OCI-LY7 (cell line): ENCODE results near the gene C3orf20.

Experiments used
- CTCF ChIP-seq: fragments of 200-600 bp; sonication (generic); conservative IDR thresholded peaks from 2 replicates; pipeline ENCODE4 v1.5.1; 2014; ENCODE audit warnings: mild to moderate bottlenecking, antibody characterized with exemption, low read length, moderate library complexity, mixed read lengths
- EZH2phosphoT487 ChIP-seq: fragments of 200-600 bp; sonication (generic); IDR thresholded peaks from 2 replicates; pipeline ENCODE4 v1.6.1; 2018; ENCODE audit warnings: low read depth, borderline replicate concordance, mild to moderate bottlenecking, mixed run types, antibody characterized with exemption, low read length, moderate library complexity, mixed read lengths

- TF ChIP-seq CTCF: no peak
- no peak for TF ChIP-seq EZH2phosphoT487
Measured at GRCh38 chr3:14636496-14637087, 38.3 kb upstream of the C3orf20 start.
